ENCODE measurements around the gene B9D1. TPM values are rescaled to one million over a fixed set of nuclear protein-coding genes. Genes with fewer than 3 reads are reported as not detected.

The B9D1 gene
- total and polyA plus RNA-seq, 9 of the 15 experiments (the other 6 are each of a cell fraction or from before 2014, with no cell fraction given) = 8.9 to 28.0 (median 17.9) TPM

- TF ChIP-seq SIN3B (IDR thresholded peaks at IDR 0.05; ENCODE audit: low read depth) = peak; percentile 50; the same call in 1 of the 2 replicates
- no peak for TF ChIP-seq ZBTB12 (CRISPR knock-in tag; IDR thresholded peaks at IDR 0.05)
- no peak for TF ChIP-seq CREB1 (IDR thresholded peaks at IDR 0.05)
- peak; percentile 56 for TF ChIP-seq CREB1 (CRISPR knock-in tag; IDR thresholded peaks at IDR 0.05)
- no peak for TF ChIP-seq MECOM (CRISPR knock-in tag; IDR thresholded peaks at IDR 0.05)
- no peak for TF ChIP-seq TAF15 (IDR thresholded peaks at IDR 0.05; ENCODE audit: low read depth, low read length)
- peak; percentile 42; the same call in 1 of the 2 replicates for TF ChIP-seq PML (IDR thresholded peaks at IDR 0.05; ENCODE audit: low read length)
- TF ChIP-seq HDGF (IDR thresholded peaks at IDR 0.05) = no peak; the same call in 1 of the 2 replicates
- peak; percentile 10; the same call in 1 of the 2 replicates for TF ChIP-seq CREM (IDR thresholded peaks at IDR 0.05; ENCODE audit: low read depth)
- TF ChIP-seq ZNF830 (CRISPR knock-in tag; IDR thresholded peaks at IDR 0.05) = no peak
- TF ChIP-seq, protein P1, sequence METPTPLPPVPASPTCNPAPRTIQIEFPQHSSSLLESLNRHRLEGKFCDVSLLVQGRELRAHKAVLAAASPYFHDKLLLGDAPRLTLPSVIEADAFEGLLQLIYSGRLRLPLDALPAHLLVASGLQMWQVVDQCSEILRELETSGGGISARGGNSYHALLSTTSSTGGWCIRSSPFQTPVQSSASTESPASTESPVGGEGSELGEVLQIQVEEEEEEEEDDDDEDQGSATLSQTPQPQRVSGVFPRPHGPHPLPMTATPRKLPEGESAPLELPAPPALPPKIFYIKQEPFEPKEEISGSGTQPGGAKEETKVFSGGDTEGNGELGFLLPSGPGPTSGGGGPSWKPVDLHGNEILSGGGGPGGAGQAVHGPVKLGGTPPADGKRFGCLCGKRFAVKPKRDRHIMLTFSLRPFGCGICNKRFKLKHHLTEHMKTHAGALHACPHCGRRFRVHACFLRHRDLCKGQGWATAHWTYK (CRISPR knock-in tag; IDR thresholded peaks at IDR 0.05) = peak; percentile 30; the same call in 1 of the 2 replicates
- peak; percentile 48 for TF ChIP-seq C11orf30 (IDR thresholded peaks at IDR 0.05; ENCODE audit: low read depth)
- TF ChIP-seq POLR2G (IDR thresholded peaks at IDR 0.05; ENCODE audit: low read depth, low read length) = peak; percentile 87
- peak; percentile 50 for TF ChIP-seq POLR2B (IDR thresholded peaks at IDR 0.05; ENCODE audit: low read depth, partially characterized antibody)
- no peak for TF ChIP-seq BCL6 (CRISPR knock-in tag; IDR thresholded peaks at IDR 0.05)
- no peak for TF ChIP-seq ZNF445 (CRISPR knock-in tag; IDR thresholded peaks at IDR 0.05; ENCODE audit: low read depth)
- no peak for TF ChIP-seq GTF2F1 (IDR thresholded peaks at IDR 0.05; ENCODE audit: low read depth, low read length)
- TF ChIP-seq GABPA (tag; conservative IDR thresholded peaks at IDR 0.05; ENCODE audit: low read depth) = peak; percentile 98
- TF ChIP-seq, protein P2, sequence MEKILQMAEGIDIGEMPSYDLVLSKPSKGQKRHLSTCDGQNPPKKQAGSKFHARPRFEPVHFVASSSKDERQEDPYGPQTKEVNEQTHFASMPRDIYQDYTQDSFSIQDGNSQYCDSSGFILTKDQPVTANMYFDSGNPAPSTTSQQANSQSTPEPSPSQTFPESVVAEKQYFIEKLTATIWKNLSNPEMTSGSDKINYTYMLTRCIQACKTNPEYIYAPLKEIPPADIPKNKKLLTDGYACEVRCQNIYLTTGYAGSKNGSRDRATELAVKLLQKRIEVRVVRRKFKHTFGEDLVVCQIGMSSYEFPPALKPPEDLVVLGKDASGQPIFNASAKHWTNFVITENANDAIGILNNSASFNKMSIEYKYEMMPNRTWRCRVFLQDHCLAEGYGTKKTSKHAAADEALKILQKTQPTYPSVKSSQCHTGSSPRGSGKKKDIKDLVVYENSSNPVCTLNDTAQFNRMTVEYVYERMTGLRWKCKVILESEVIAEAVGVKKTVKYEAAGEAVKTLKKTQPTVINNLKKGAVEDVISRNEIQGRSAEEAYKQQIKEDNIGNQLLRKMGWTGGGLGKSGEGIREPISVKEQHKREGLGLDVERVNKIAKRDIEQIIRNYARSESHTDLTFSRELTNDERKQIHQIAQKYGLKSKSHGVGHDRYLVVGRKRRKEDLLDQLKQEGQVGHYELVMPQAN (IDR thresholded peaks at IDR 0.05; ENCODE audit: borderline replicate concordance) = no peak
- no peak for TF ChIP-seq CEBPB (tag; IDR thresholded peaks at IDR 0.05)
- TF ChIP-seq ZNF316 (IDR thresholded peaks at IDR 0.05) = no peak
- TF ChIP-seq ESRRA (IDR thresholded peaks at IDR 0.05; ENCODE audit: borderline replicate concordance, low read depth) = peak; percentile 58; the same call in 1 of the 2 replicates
- no peak for TF ChIP-seq NR2C1 (IDR thresholded peaks at IDR 0.05)
- no peak for TF ChIP-seq NR2C1 (tag; IDR thresholded peaks at IDR 0.05)
- no peak for TF ChIP-seq BACH1 (tag; IDR thresholded peaks at IDR 0.05)
- no peak for TF ChIP-seq HOMEZ (CRISPR knock-in tag; IDR thresholded peaks at IDR 0.05)
These were observed 15.3 kb upstream of the B9D1 start (continued) for GRCh38 chr17:19377602-19378415.

Data from K562 (cell line).